Measurements from ENCODE around the gene ANKHD1.

DNA sequence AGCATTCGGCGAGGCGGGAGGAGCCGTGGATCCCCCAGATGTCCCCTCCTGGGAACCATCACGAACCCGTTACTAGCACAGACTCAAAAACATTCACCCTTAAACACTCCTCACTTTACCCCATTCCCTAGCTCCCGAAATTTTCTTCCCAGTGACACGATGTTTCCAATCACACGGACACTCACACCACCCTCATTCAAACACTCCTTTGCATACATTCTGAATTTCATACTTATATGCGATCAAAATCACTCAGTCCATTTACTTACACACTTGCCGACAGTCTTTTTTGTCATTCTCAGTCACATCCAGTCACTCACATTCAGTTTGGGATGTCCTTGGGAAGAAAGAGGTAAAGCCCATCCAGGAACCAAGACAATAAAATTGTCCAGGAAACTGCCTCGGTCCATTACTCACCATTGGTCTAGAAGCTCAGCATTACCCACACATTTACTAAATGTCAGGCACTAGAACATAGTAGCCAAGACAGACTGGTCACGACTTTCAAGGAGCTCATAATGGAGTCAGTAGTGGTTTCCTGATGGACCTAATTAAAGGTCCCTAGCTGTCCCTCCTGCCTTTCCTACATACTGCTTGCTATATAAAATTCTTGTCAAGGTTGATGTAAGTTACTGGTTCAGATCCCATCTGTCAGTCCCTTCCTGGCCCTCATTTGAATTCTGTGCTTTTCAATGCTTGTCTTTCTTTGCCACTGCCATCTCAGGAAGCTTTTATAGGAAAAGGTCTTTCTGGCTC lies 163.6 kb downstream of the ANKHD1 start:
- TF ChIP-seq CTCF (conservative IDR thresholded peaks at IDR 0.05; ENCODE audit: low read length) (no peak), EZH2phosphoT487 (IDR thresholded peaks at IDR 0.05; ENCODE audit: borderline replicate concordance, low read depth, low read length) (no peak)

All from OCI-LY7 (cell line).